IPS-20b (cell line): ENCODE data around the gene POGLUT2.

ENCODE experiments used
- H3K27ac ChIP-seq: one replicate; pipeline ENCODE4 v1.5.1; 2013; ENCODE audit warnings: low read length
- H3K27me3 ChIP-seq: 2 replicates; pipeline ENCODE4 v1.6.1; 2013; ENCODE audit warnings: mild to moderate bottlenecking, low read length, inconsistent platforms; ENCODE audit not compliant: insufficient read depth
- H3K36me3 ChIP-seq: 2 replicates; pipeline ENCODE4 v1.6.1; 2013; ENCODE audit warnings: low read depth, mild to moderate bottlenecking, inconsistent platforms, low read length, moderate library complexity; ENCODE audit not compliant: insufficient read depth
- H3K4me1 ChIP-seq: 2 replicates; pipeline ENCODE4 v1.6.1; 2013; ENCODE audit warnings: mild to moderate bottlenecking, control low read depth, inconsistent platforms, low read length, moderate library complexity; ENCODE audit not compliant: insufficient read depth
- H3K4me3 ChIP-seq: 2 replicates; pipeline ENCODE4 v1.5.1; 2013; ENCODE audit warnings: mild to moderate bottlenecking, low read length, inconsistent platforms
- H3K9ac ChIP-seq: 2 replicates; pipeline ENCODE4 v1.6.1; 2013; ENCODE audit warnings: low read depth, mild to moderate bottlenecking, inconsistent platforms, low read length, moderate library complexity
- H3K9me3 ChIP-seq: 2 replicates; pipeline ENCODE4 v1.6.1; 2013; ENCODE audit warnings: mild to moderate bottlenecking, low read depth, low read length, inconsistent platforms; ENCODE audit not compliant: insufficient read depth

POGLUT2 gene

GRCh38 chr13:102757006-102757405 lies 41.8 kb downstream of the POGLUT2 start:
- Histone ChIP-seq H3K9ac (no peak overlapping the region), H3K27ac (no peak overlapping the region), H3K9me3 (peaks cover 3% of the 10 kb centered on the region; the same call in 1 of the 2 replicates), H3K36me3 (no peaks in the 10 kb centered on the region), H3K27me3 (no peaks in the 10 kb centered on the region), H3K4me3 (no peak overlapping the region), H3K4me1 (no peaks in the 10 kb centered on the region)

GRCh38 chr13:102751886-102752285 lies 46.9 kb downstream of the POGLUT2 start:
- H3K27ac ChIP-seq, result no peak overlapping the region
- peaks cover 14% of the 10 kb centered on the region; the same call in 1 of the 2 replicates for H3K9me3 ChIP-seq
- H3K27me3 ChIP-seq, result no peaks in the 10 kb centered on the region; the same call in 1 of the 2 replicates
- H3K9ac ChIP-seq, result no peak overlapping the region
- H3K4me1 ChIP-seq, result no peaks in the 10 kb centered on the region
- no peak overlapping the region for H3K4me3 ChIP-seq
- no peaks in the 10 kb centered on the region for H3K36me3 ChIP-seq

GRCh38 chr13:102742506-102742905 lies 56.3 kb downstream of the POGLUT2 start:
- H3K4me1 ChIP-seq, result no peaks in the 10 kb centered on the region
- H3K4me3 ChIP-seq, result no peak overlapping the region
- H3K27me3 ChIP-seq, result peaks cover 6% of the 10 kb centered on the region; the same call in 1 of the 2 replicates
- H3K9me3 ChIP-seq, result peaks cover 48% of the 10 kb centered on the region
- H3K9ac ChIP-seq, result no peak overlapping the region
- no peak overlapping the region for H3K27ac ChIP-seq
- H3K36me3 ChIP-seq, result no peaks in the 10 kb centered on the region

- Histone ChIP-seq H3K27me3 (peaks cover 6% of the 10 kb centered on the region; the same call in 1 of the 2 replicates), H3K9me3 (peaks cover 45% of the 10 kb centered on the region), H3K36me3 (no peaks in the 10 kb centered on the region), H3K4me1 (no peaks in the 10 kb centered on the region), H3K27ac (no peak overlapping the region), H3K4me3 (no peak overlapping the region), H3K9ac (no peak overlapping the region)
These were observed 56.7 kb downstream of the POGLUT2 start for GRCh38 chr13:102742101-102742500.
